PC-9 (cell line): Measurements from ENCODE around the gene POLDIP2. TPM values are rescaled to one million over a fixed set of nuclear protein-coding genes. Genes with fewer than 3 reads are reported as not detected.

Experiments
- Bru-seq: library from RNA; stranded (reverse); fragments of 400-500 nt; gene quantifications from one replicate; lab custom pipeline; 2021; lab: Mats Ljungman, UMichigan
- BruChase-seq, 2 experiments: library from RNA; stranded (reverse); fragments of 400-500 nt; gene quantifications; one replicate each; lab custom pipeline; 2021; lab: Mats Ljungman, UMichigan
- BruUV-seq: library from RNA; stranded (reverse); fragments of 400-500 nt; replicated peaks from 2 replicates; lab custom pipeline; 2021; lab: Mats Ljungman, UMichigan
- CTCF ChIA-PET: fragments of 300-600 bp; sonication (Branson Sonifier 250); formaldehyde crosslinking; loops from one replicate; lab custom pipeline; 2022; ENCODE audit warnings: antibody characterized with exemption; lab: Charles Lee
- POLR2A ChIA-PET: fragments of 300-600 bp; sonication (Branson Sonifier 250); formaldehyde crosslinking; loops from one replicate; lab custom pipeline; 2022; ENCODE audit warnings: antibody characterized with exemption; ENCODE audit not compliant: unreplicated experiment; lab: Charles Lee
- DNase-seq, 2 experiments: peaks; one replicate each; pipeline versions ENCODE4 v3.0.0 to v3.0.0-alpha.2; 2015 to 2022; ENCODE audit warnings: mixed read lengths in 1 of 2
- H2AFZ ChIP-seq: fragments of 200-600 bp; sonication (generic); 2 replicates; pipeline ENCODE4 v1.8.1; 2017; ENCODE audit warnings: antibody characterized with exemption
- H3F3A ChIP-seq: fragments of 200-600 bp; sonication (generic); 2 replicates; pipeline ENCODE4 v1.8.1; 2017; ENCODE audit warnings: antibody characterized with exemption, mild to moderate bottlenecking, low read depth; ENCODE audit not compliant: insufficient read depth
- H3K27ac ChIP-seq: fragments of 200-600 bp; sonication (generic); 2 replicates; pipeline ENCODE4 v1.6.1; 2016; ENCODE audit warnings: mixed run types
- H3K27me3 ChIP-seq: fragments of 200-600 bp; sonication (generic); 2 replicates; pipeline ENCODE4 v1.6.1; 2016; ENCODE audit warnings: low read depth, mixed run types; ENCODE audit not compliant: insufficient read depth
- H3K36me3 ChIP-seq: fragments of 200-600 bp; sonication (generic); 2 replicates; pipeline ENCODE4 v1.6.1; 2016; ENCODE audit warnings: low read depth, mixed run types
- H3K4me1 ChIP-seq: fragments of 200-600 bp; sonication (generic); replicated peaks from 2 replicates; pipeline ENCODE4 v1.6.1; 2016; ENCODE audit warnings: mixed run types; ENCODE audit not compliant: insufficient read depth
- H3K4me2 ChIP-seq: fragments of 200-600 bp; sonication (generic); 2 replicates; pipeline ENCODE4 v1.6.1; 2017; ENCODE audit warnings: mixed run types
- H3K4me3 ChIP-seq: fragments of 200-600 bp; sonication (generic); 2 replicates; pipeline ENCODE4 v1.6.1; 2016; ENCODE audit warnings: mixed run types
- H3K79me2 ChIP-seq: fragments of 200-600 bp; sonication (generic); 2 replicates; pipeline ENCODE4 v1.6.1; 2017; ENCODE audit warnings: low read depth, mixed run types
- H3K9me2 ChIP-seq: fragments of 200-600 bp; sonication (generic); 2 replicates; pipeline ENCODE4 v1.8.1; 2017; ENCODE audit warnings: mild to moderate bottlenecking; ENCODE audit not compliant: insufficient read depth
- H3K9me3 ChIP-seq: fragments of 200-600 bp; sonication (generic); 2 replicates; pipeline ENCODE4 v1.8.1; 2016; ENCODE audit warnings: low read depth; ENCODE audit not compliant: insufficient read depth
- H4K20me1 ChIP-seq: fragments of 200-600 bp; sonication (generic); 2 replicates; pipeline ENCODE4 v1.8.1; 2017; ENCODE audit not compliant: insufficient read depth
- EZH2 ChIP-seq: fragments of 200-600 bp; sonication (generic); IDR thresholded peaks from 2 replicates; pipeline ENCODE4 v1.8.0; 2017; ENCODE audit warnings: antibody characterized with exemption, low read depth
- intact Hi-C: fragments of 100-400 bp; cut with micrococcal nuclease; formaldehyde crosslinking; loops from one replicate; pipeline ENCODE4 v1.10.0; 2022; ENCODE audit not compliant: unreplicated experiment
- long read RNA-seq: library from polyadenylated mRNA; stranded (forward); transcript quantifications from one replicate; pipeline ENCODE4 v2.0.0, GENCODE V29; 2022
- total RNA-seq: library from RNA; stranded (reverse); gene quantifications from 2 replicates; pipeline ENCODE4 v1.2.3, GENCODE V29; 2021
- TF ChIP-seq, protein P1 (sequence below): fragments of 200-600 bp; sonication (generic); conservative IDR thresholded peaks from 2 replicates; pipeline ENCODE4 v1.6.1; 2017; ENCODE audit warnings: mixed run types, antibody characterized with exemption, mild to moderate bottlenecking, moderate library complexity

POLDIP2 gene
- total RNA-seq (84.5 and 98.2 TPM in 2 replicates), Bru-seq, nascent RNA (percentile 78 among the genes with signal in this experiment), BruChase-seq, experiment 1, labeled RNA remaining after a 2-hour chase (percentile 74 among the genes with signal in this experiment), BruChase-seq, experiment 2, labeled RNA remaining after a 6-hour chase (percentile 90 among the genes with signal in this experiment)
- long read RNA-seq, transcript POLDIP2-201 (11 exons, 2,121 nt), result major isoform, 255 of 285 reads
- long read RNA-seq, partial matches to known transcripts, result 10 of 285 reads
- long read RNA-seq, other reads (novel, unspliced or antisense), result 20 of 285 reads

GRCh38 chr17:28357061-28357900 lies at the start of gene POLDIP2:
TSS of gene POLDIP2 (minus strand) at chr17:28357527. CDS start at chr17:28357448, 79 bp downstream.
- Histone ChIP-seq H3K4me1 (peaks cover 19% of the 10 kb centered on the region), H2AFZ (peak within 1 kb of the TSS; percentile 93), H3K4me3 (peak within 1 kb of the TSS; percentile 84), H3K9me3 (no peaks in the 10 kb centered on the region), H3F3A (no peaks in the 10 kb centered on the region), H3K36me3 (peaks cover 22% of the 10 kb centered on the region), H3K4me2 (peak within 1 kb of the TSS; percentile 91), H4K20me1 (no peaks in the 10 kb centered on the region; the same call in 1 of the 2 replicates), H3K79me2 (peaks cover 34% of the 10 kb centered on the region), H3K9me2 (no peaks in the 10 kb centered on the region), H3K27ac (peak within 1 kb of the TSS; percentile 23; the same call in 1 of the 2 replicates), H3K27me3 (no peaks in the 10 kb centered on the region)
- POLR2A ChIA-PET, result interaction anchor here (0.6 to 1.4 kb wide), 8 partner anchors 10 to 271 kb away, joined by 3 to 24 read pairs (median 6); partner anchors contain the start of genes IFT20, TNFAIP1 and VTN
- BruUV-seq, result no TSS peak
- CTCF ChIA-PET, result interaction anchor here (0.6 kb wide), 1 partner anchor 59 kb away, joined by 3 read pairs; no protein-coding TSS in a partner anchor
- DNase-seq, result peak; percentile 87 to 94
- no peak for TF ChIP-seq EZH2
- TF ChIP-seq, protein P1, sequence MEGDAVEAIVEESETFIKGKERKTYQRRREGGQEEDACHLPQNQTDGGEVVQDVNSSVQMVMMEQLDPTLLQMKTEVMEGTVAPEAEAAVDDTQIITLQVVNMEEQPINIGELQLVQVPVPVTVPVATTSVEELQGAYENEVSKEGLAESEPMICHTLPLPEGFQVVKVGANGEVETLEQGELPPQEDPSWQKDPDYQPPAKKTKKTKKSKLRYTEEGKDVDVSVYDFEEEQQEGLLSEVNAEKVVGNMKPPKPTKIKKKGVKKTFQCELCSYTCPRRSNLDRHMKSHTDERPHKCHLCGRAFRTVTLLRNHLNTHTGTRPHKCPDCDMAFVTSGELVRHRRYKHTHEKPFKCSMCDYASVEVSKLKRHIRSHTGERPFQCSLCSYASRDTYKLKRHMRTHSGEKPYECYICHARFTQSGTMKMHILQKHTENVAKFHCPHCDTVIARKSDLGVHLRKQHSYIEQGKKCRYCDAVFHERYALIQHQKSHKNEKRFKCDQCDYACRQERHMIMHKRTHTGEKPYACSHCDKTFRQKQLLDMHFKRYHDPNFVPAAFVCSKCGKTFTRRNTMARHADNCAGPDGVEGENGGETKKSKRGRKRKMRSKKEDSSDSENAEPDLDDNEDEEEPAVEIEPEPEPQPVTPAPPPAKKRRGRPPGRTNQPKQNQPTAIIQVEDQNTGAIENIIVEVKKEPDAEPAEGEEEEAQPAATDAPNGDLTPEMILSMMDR, result no peak
- intact Hi-C loops, result loop anchor here (1.0 kb wide), 1 partner anchor 21 kb away; no protein-coding TSS in a partner anchor

DNA sequence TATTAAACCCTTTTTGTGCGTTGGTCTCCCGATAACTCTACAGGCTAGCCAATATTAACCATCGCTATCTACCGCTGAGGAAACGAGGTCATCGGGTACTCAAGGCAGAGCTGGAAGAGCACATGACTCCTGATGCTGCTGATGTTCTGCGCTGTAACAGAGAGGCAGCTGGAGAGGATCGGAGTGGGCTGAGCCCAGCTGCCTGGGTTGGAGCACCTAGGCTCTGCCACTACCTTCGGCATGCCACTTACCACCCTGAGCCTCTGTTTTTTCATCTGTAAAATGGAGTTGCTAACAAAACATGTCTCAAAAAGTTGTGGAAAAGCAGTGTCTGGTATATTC lies 49.1 kb upstream of the POLDIP2 start:
- Histone ChIP-seq H4K20me1 (no peaks in the 10 kb centered on the region), H3K9me2 (no peaks in the 10 kb centered on the region), H3K27ac (no peak overlapping the region), H3K4me1 (peaks cover 11% of the 10 kb centered on the region), H3K4me3 (peak overlapping the region; percentile 99), H3F3A (peaks cover 6% of the 10 kb centered on the region; the same call in 1 of the 2 replicates), H2AFZ (peak overlapping the region; percentile 95), H3K27me3 (no peaks in the 10 kb centered on the region), H3K79me2 (peaks cover 10% of the 10 kb centered on the region; the same call in 1 of the 2 replicates), H3K36me3 (0 out of 2 replicates have a peak, but pooled peaks cover 12% of the 10 kb centered on the region), H3K4me2 (peak overlapping the region; percentile 95), H3K9me3 (no peaks in the 10 kb centered on the region)
- CTCF ChIA-PET, result interaction anchor here (1.1 kb wide), 1 partner anchor 10 kb away, joined by 3 read pairs; no protein-coding TSS in a partner anchor
- TSS peak; percentile 62 for BruUV-seq
- POLR2A ChIA-PET, result no interaction called here
- no peak for DNase-seq
- intact Hi-C loops, result loop anchor here (5.0 kb wide), 1 partner anchor 69 kb away; the partner anchor contains the start of genes IFT20 and TNFAIP1
- TF ChIP-seq, protein P1, result no peak
- no peak for TF ChIP-seq EZH2
